Glutamatergic neuron (in vitro differentiated cells): Measurements from ENCODE around the gene HOXB2. TPM values are rescaled to one million over a fixed set of nuclear protein-coding genes. Genes with fewer than 3 reads are reported as not detected.

Experiments
- total RNA-seq: library from RNA; stranded (reverse); fragmentation: NEBNext Ultra II Directional; extraction: Animal tissue kit (Norgen Biotek cat#: 25700); gene quantifications from one replicate; pipeline ENCODE4 v1.2.1, GENCODE V29; 2021; ENCODE audit not compliant: unreplicated experiment

HOXB2 gene
- total RNA-seq, 1 donor from 2014 or later: 12.7 TPM

Other genes with a start within 250 kb of the HOXB2 start
- gene SKAP1, start 114.9 kb downstream of the HOXB2 start, total RNA-seq: not detected
- not detected for gene HOXB1, start 14.1 kb downstream of the HOXB2 start, total RNA-seq
- not detected for gene HOXB4, start 33.2 kb upstream of the HOXB2 start, total RNA-seq
- gene HOXB3, start 45.1 kb upstream of the HOXB2 start, total RNA-seq: not detected
- gene HOXB5, start 48.7 kb upstream of the HOXB2 start, total RNA-seq: not detected
- not detected for gene HOXB6, start 59.9 kb upstream of the HOXB2 start, total RNA-seq
- gene HOXB7, start 65.9 kb upstream of the HOXB2 start, total RNA-seq: 0.64 TPM
- gene HOXB8, start 70.2 kb upstream of the HOXB2 start, total RNA-seq: not detected
- not detected for gene HOXB9, start 81.2 kb upstream of the HOXB2 start, total RNA-seq
- gene PRAC1, start 177.4 kb upstream of the HOXB2 start, total RNA-seq: not detected
- not detected for gene PRAC2, start 178.1 kb upstream of the HOXB2 start, total RNA-seq
- 0.20 TPM for gene HOXB13, start 183.6 kb upstream of the HOXB2 start, total RNA-seq